Endodermal cell (in vitro differentiated cells): ENCODE data around the gene LYPLA2. TPM values are rescaled to one million over a fixed set of nuclear protein-coding genes. Genes with fewer than 3 reads are reported as not detected.
A peak's percentile ranks its signal among the peaks of the same experiment; 100 is the strongest.

Experiments used
- DNase-seq: peaks from one replicate; pipeline ENCODE4 v3.0.0-alpha.2; 2017
- H3K27ac ChIP-seq: 2 replicates; pipeline ENCODE4 v1.5.1; 2013; ENCODE audit warnings: mild to moderate bottlenecking, low read depth, low read length, moderate library complexity
- H3K27me3 ChIP-seq: 2 replicates; pipeline ENCODE4 v1.6.1; 2013; ENCODE audit warnings: mild to moderate bottlenecking, low read length, moderate library complexity; ENCODE audit not compliant: insufficient read depth, control insufficient read depth, poor library complexity, severe bottlenecking
- H3K36me3 ChIP-seq: 2 replicates; pipeline ENCODE4 v1.7.0; 2013; ENCODE audit warnings: mild to moderate bottlenecking, low read length, moderate library complexity; ENCODE audit not compliant: control insufficient read depth, insufficient read depth
- H3K4me1 ChIP-seq: one replicate; pipeline ENCODE4 v1.7.0; 2013; ENCODE audit warnings: low read length; ENCODE audit not compliant: control insufficient read depth, insufficient read depth
- H3K4me3 ChIP-seq: 2 replicates; pipeline ENCODE4 v1.5.1; 2013; ENCODE audit warnings: mild to moderate bottlenecking, low read length, moderate library complexity
- H3K9ac ChIP-seq: 2 replicates; pipeline ENCODE4 v1.6.1; 2013; ENCODE audit warnings: mild to moderate bottlenecking, low read length, moderate library complexity; ENCODE audit not compliant: poor library complexity, severe bottlenecking; ENCODE audit errors: extremely low read depth
- H3K9me3 ChIP-seq: 2 replicates; pipeline ENCODE4 v1.6.1; 2013; ENCODE audit warnings: mild to moderate bottlenecking, low read length, moderate library complexity; ENCODE audit not compliant: control insufficient read depth
- H3K27ac Mint-ChIP-seq: 2 replicates; pipeline ENCODE4 v1.8.0; 2020; ENCODE audit warnings: mixed read lengths
- H3K27me3 Mint-ChIP-seq: 2 replicates; pipeline ENCODE4 v1.8.0; 2021; ENCODE audit warnings: mild to moderate bottlenecking, mixed read lengths; ENCODE audit not compliant: insufficient read depth
- H3K36me3 Mint-ChIP-seq: 2 replicates; pipeline ENCODE4 v1.8.0; 2020; ENCODE audit warnings: low read depth, mixed read lengths
- H3K4me1 Mint-ChIP-seq: 2 replicates; pipeline ENCODE4 v1.8.0; 2020; ENCODE audit warnings: mixed read lengths
- H3K4me3 Mint-ChIP-seq: 2 replicates; pipeline ENCODE4 v1.8.0; 2020; ENCODE audit warnings: mild to moderate bottlenecking, moderate library complexity, mixed read lengths
- H3K9me3 Mint-ChIP-seq: 2 replicates; pipeline ENCODE4 v1.8.0; 2020; ENCODE audit warnings: mild to moderate bottlenecking, mixed read lengths
- CTCF ChIP-seq: fragments of 200-600 bp; sonication (generic); conservative IDR thresholded peaks from 2 replicates; pipeline ENCODE4 v1.5.0; 2021; ENCODE audit warnings: antibody characterized with exemption, mild to moderate bottlenecking
- WGBS, 2 experiments: methylation state at CpG; one replicate each; pipeline versions ENCODE4 v1.1.5 to v1.1.7; 2013; ENCODE audit warnings: missing lambda C conversion rate in 2 of 2, mixed read lengths in 1 of 2; ENCODE audit not compliant: insufficient coverage in 1 of 2, insufficient read length in 1 of 2; 5-methylcytosine and 5-hydroxymethylcytosine counted together
- total RNA-seq, 2 donors: library from RNA; stranded (reverse); fragmentation: NEBNext Ultra II Directional in 1 of 2; extraction: Animal tissue kit (Norgen Biotek cat#: 25700) in 1 of 2; gene quantifications; 2 replicates in 1 of 2; 3 replicates in 1 of 2; pipeline ENCODE4 v1.2.1, GENCODE V29; 2021

The LYPLA2 gene
- total RNA-seq, 2 donors from 2014 or later = 103 to 107 TPM

GRCh38 chr1:23796466-23797271 lies 5.7 kb downstream of the LYPLA2 start:
- no peaks in the 10 kb centered on the region for H3K9me3 Mint-ChIP-seq
- H3K4me3 Mint-ChIP-seq = no peak overlapping the region
- Histone ChIP-seq H3K4me3 (no peak overlapping the region), H3K36me3 (peaks cover 34% of the 10 kb centered on the region), H3K9me3 (no peaks in the 10 kb centered on the region), H3K9ac (no peak overlapping the region), H3K27ac (no peak overlapping the region), H3K27me3 (no peaks in the 10 kb centered on the region), H3K4me1 (peaks cover 11% of the 10 kb centered on the region)
- DNase-seq = peak; percentile 78
- no peaks in the 10 kb centered on the region for H3K27me3 Mint-ChIP-seq
- no peak overlapping the region for H3K27ac Mint-ChIP-seq
- peak; percentile 63 for TF ChIP-seq CTCF
- WGBS, 2 experiments = 86 to 94% methylated on average over 10 to 16 of the region's 17 CpGs
- H3K36me3 Mint-ChIP-seq = peaks cover 30% of the 10 kb centered on the region
- H3K4me1 Mint-ChIP-seq = peaks cover 12% of the 10 kb centered on the region

- Histone ChIP-seq H3K4me1 (peaks cover 7% of the 10 kb centered on the region), H3K9ac (no peak overlapping the region), H3K27ac (no peak overlapping the region), H3K36me3 (peaks cover 34% of the 10 kb centered on the region), H3K27me3 (no peaks in the 10 kb centered on the region), H3K9me3 (no peaks in the 10 kb centered on the region), H3K4me3 (no peak overlapping the region)
- no peak for DNase-seq
- H3K4me3 Mint-ChIP-seq = no peak overlapping the region
- 94 to 98% methylated on average over 15 to 20 of the region's 20 CpGs for WGBS, 2 experiments
- no peaks in the 10 kb centered on the region for H3K9me3 Mint-ChIP-seq
- TF ChIP-seq CTCF = no peak
- no peak overlapping the region for H3K27ac Mint-ChIP-seq
- peaks cover 10% of the 10 kb centered on the region for H3K4me1 Mint-ChIP-seq
- peaks cover 32% of the 10 kb centered on the region for H3K36me3 Mint-ChIP-seq
- H3K27me3 Mint-ChIP-seq = peaks cover 3% of the 10 kb centered on the region
These were observed 6.8 kb downstream of the LYPLA2 start for GRCh38 chr1:23797478-23798448.

- Mint-ChIP-seq H3K9me3 (no peaks in the 10 kb centered on the region), H3K27me3 (peaks cover 3% of the 10 kb centered on the region), H3K4me1 (peaks cover 10% of the 10 kb centered on the region), H3K27ac (no peak overlapping the region), H3K4me3 (no peak overlapping the region), H3K36me3 (peaks cover 34% of the 10 kb centered on the region)
- H3K9ac ChIP-seq = no peak overlapping the region
- no peak overlapping the region for H3K27ac ChIP-seq
- H3K9me3 ChIP-seq = no peaks in the 10 kb centered on the region
- peak overlapping the region; percentile 81 for H3K4me3 ChIP-seq
- H3K36me3 ChIP-seq = peaks cover 24% of the 10 kb centered on the region
- TF ChIP-seq CTCF = peak; percentile 59
- 92 to 100% methylated on average over 2 to 12 of the region's 12 CpGs for WGBS, 2 experiments
- peak; percentile 70 for DNase-seq
- H3K27me3 ChIP-seq = no peaks in the 10 kb centered on the region
- H3K4me1 ChIP-seq = peaks cover 7% of the 10 kb centered on the region
These were observed 7.8 kb downstream of the LYPLA2 start for GRCh38 chr1:23798662-23799142.
